ENCODE measurements around the gene PAQR5.

- no peak for TF ChIP-seq POLR2A (IDR thresholded peaks at IDR 0.05; ENCODE audit: extremely low read depth, insufficient read length)
- TF ChIP-seq, protein P1, sequence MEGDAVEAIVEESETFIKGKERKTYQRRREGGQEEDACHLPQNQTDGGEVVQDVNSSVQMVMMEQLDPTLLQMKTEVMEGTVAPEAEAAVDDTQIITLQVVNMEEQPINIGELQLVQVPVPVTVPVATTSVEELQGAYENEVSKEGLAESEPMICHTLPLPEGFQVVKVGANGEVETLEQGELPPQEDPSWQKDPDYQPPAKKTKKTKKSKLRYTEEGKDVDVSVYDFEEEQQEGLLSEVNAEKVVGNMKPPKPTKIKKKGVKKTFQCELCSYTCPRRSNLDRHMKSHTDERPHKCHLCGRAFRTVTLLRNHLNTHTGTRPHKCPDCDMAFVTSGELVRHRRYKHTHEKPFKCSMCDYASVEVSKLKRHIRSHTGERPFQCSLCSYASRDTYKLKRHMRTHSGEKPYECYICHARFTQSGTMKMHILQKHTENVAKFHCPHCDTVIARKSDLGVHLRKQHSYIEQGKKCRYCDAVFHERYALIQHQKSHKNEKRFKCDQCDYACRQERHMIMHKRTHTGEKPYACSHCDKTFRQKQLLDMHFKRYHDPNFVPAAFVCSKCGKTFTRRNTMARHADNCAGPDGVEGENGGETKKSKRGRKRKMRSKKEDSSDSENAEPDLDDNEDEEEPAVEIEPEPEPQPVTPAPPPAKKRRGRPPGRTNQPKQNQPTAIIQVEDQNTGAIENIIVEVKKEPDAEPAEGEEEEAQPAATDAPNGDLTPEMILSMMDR (IDR thresholded peaks at IDR 0.05; ENCODE audit: low read depth, low read length): no peak
- TF ChIP-seq MAX (IDR thresholded peaks at IDR 0.05; ENCODE audit: low read depth, low read length): no peak
- TF ChIP-seq MYC (IDR thresholded peaks at IDR 0.05; ENCODE audit: low read depth, low read length): no peak
These were observed 25.2 kb downstream of the PAQR5 start for GRCh38 chr15:69323893-69324430.

Data from NB4 (cell line).